Activated CD8-positive, alpha-beta memory T cell treated with anti-CD3 and anti-CD28 coated beads, Interleukin-2, amount 50 U/mL, for 48 hours (primary cell): ENCODE data around the gene NREP.
"Not testable (repeated sequence)": the region's sequence is repeated elsewhere in the genome, so short reads cannot be mapped to it uniquely, and the experiment has no call there.

ENCODE experiments used
- DNase-seq: peaks from one replicate; pipeline ENCODE4 v3.0.0-alpha.2; 2020

Gene NREP

GRCh38 chr5:111735583-111736270, 21.3 kb downstream of the NREP start:
- no peak for DNase-seq

- no peak for DNase-seq
Measured at GRCh38 chr5:111734597-111734996, 22.4 kb downstream of the NREP start.

GRCh38 chr5:111734013-111734412, 23.0 kb downstream of the NREP start:
- DNase-seq, result no peak

- no peak for DNase-seq
Measured at GRCh38 chr5:111733571-111733970, 23.4 kb downstream of the NREP start.

- DNase-seq, result no peak
Measured at GRCh38 chr5:111731638-111732037, 25.4 kb downstream of the NREP start.

GRCh38 chr5:111730659-111731382, 26.2 kb downstream of the NREP start:
- DNase-seq, result no peak

- no peak for DNase-seq
Measured at GRCh38 chr5:111728941-111729340, 28.1 kb downstream of the NREP start.

GRCh38 chr5:111726986-111727385, 30.0 kb downstream of the NREP start:
- no peak for DNase-seq

- no peak for DNase-seq
Measured at GRCh38 chr5:111722140-111722539, 34.9 kb downstream of the NREP start.

- no peak for DNase-seq
Measured at GRCh38 chr5:111720333-111720890, 36.6 kb downstream of the NREP start.

GRCh38 chr5:111719773-111720172, 37.2 kb downstream of the NREP start:
- no peak for DNase-seq

- not testable (repeated sequence) for DNase-seq
Measured at GRCh38 chr5:111716789-111717188, 40.2 kb downstream of the NREP start.

GRCh38 chr5:111707630-111708164, 49.3 kb downstream of the NREP start:
- no peak for DNase-seq

- no peak for DNase-seq
Measured at GRCh38 chr5:111706345-111706744, 50.6 kb downstream of the NREP start.

- no peak for DNase-seq
Measured at GRCh38 chr5:111704452-111705085, 52.4 kb downstream of the NREP start.

GRCh38 chr5:111703662-111704061, 53.3 kb downstream of the NREP start:
- DNase-seq, result no peak

GRCh38 chr5:111699976-111700375, 57.0 kb downstream of the NREP start:
- no peak for DNase-seq

GRCh38 chr5:111699324-111699723, 57.7 kb downstream of the NREP start:
- DNase-seq, result no peak

- no peak for DNase-seq
Measured at GRCh38 chr5:111697881-111698757, 58.9 kb downstream of the NREP start.

GRCh38 chr5:111697215-111697614, 59.8 kb downstream of the NREP start:
- no peak for DNase-seq

GRCh38 chr5:111695991-111696390, 61.0 kb downstream of the NREP start:
- DNase-seq, result no peak

GRCh38 chr5:111694133-111694532, 62.9 kb downstream of the NREP start:
- DNase-seq, result no peak
